GM19023 (cell line): ENCODE results near the gene B4GALT5.
"Not testable (repeated sequence)": the region's sequence is repeated elsewhere in the genome, so short reads cannot be mapped to it uniquely, and the experiment has no call there.

ENCODE experiments used
- ATAC-seq: cut with Tn5 transposase; IDR thresholded peaks from one replicate; pipeline ENCODE4 v1.9.1; 2021; ENCODE audit warnings: mild to moderate bottlenecking, moderate library complexity; ENCODE audit not compliant: unreplicated experiment

The B4GALT5 gene

DNA sequence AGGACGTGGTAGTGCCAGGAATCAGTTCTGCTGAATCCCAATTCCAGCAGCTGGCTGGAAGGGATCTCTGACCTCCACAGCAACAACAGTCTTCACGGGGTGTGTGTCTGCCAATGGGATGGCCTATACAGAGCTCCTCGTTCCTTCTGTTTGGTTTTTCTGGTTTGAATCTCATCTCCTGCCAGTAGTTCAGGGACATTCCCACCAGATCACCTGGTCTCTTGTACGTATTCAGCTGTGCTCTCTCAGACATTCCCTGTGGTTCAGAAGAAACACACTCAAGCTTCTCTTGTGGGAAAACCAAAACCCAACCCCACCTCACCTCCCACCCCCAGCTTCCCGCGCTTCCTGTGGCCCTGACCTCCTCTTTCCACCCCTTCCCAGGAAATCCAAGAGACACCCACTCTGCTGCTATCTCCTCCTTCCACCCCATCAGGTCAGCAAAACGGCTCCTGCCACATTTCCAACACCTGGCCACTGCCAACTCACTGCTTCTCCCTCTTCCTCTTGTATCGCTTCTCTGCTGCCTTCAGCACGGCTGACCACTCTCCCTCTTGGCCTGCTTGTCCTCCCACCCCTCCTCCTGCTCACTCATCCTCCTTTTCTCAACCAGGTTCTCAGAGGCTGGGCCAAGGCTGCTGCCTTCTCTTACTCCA, 82.5 kb downstream of the B4GALT5 start:
- peak; percentile 25 for ATAC-seq

DNA sequence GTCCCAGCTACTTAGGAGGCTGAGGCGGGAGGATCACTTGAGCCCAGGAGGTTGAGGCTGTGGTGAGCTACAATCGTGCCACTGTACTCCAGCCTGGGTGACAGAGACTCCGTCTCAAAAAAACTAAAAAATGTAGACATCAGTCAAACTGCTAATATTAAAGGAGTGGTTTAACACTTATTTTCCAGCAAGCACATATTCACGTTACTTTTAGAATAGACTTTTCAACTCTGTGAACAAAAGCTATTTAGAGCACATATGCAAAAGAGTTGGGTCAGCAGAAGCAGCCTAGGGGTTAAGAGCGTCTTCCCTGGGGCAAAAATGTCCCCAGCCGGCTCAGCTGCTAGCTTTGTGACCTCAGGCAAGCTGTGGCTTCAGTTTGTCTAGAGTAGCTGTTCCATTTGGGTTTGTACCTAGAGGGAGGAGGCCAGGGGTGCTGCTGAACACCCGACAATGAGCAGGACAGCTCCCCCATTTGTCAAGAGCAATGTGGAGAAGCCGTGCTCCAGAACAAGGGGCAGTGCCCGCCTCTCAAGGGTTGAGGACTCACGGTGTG, 83.2 kb downstream of the B4GALT5 start:
- ATAC-seq, result peak; percentile 77

DNA sequence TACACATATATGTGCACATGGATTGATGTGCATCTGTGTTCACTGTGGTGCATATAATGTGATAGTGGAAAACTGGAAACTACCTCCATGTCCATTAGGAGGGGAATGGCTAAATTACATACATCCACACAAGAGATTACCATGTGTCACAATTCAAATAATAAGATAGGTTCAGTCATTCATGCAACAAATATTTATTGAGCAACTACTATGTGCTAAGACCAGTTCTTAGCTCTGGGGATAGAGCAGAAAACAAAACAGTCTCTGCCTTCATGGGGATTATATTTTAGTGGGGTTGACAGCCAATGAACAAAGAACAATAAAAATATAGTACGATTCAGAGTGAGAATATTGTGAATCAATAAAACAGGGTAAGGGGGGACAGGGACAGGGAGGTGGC, 84.1 kb downstream of the B4GALT5 start:
- ATAC-seq, result no peak

DNA sequence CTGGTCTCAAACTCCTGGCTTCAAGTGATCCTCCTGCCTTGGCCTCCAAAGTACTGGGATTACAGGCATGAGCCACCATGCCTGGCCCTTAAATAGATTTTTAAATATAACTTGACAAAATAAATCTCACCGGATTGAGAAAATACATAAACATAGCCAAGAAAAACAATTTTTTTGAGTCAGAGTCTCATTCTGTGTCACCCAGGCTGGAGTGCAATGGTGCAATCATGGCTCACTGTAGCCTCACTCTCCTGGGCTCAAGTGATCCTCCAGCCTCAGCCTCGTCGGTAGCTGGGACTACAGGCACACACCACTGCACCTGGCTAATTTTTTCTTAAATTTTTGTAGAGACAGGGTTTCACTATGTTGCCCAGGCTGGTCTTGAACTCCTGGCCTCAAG, 85.4 kb downstream of the B4GALT5 start:
- not testable (repeated sequence) for ATAC-seq

DNA sequence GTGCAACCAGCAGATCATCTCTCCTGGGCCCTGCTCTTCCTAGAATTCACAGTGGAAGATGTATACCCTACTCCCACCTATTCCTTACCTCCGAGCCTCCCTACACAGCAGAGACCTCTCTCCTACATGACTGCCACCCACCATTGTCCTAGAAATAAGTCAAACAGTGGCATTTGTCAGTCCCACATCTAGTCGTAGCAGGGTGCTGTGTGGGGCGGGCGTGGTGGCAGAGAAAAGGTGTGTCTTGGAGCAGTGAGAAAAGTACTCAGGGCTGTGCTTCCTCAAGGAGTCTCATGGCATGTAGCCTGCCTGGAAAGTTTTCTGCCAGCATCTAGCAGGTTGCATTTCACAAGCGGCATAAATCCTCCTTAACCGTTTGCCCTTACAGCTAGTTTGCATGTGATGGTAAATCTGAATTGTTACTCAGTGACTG, 86.3 kb downstream of the B4GALT5 start:
- no peak for ATAC-seq

DNA sequence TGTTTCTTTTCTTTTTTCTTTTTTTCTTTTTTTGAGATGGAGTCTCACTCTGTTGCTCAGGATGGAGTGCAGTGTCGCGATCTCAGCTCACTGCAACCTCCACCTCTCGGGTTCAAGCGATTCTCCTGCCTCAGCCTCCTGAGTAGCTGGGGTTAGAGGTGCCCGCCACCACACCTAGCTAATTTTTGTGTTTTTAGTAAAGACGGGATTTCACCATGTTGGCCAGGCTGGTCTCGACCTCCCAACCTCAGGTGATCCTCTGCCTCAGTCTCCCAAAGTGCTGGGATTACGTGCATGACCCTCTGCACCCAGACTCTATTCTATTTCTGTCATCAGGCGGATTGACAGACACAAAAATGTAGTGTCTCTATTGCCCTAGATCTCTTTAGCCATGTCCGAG, 88.7 kb downstream of the B4GALT5 start:
- not testable (repeated sequence) for ATAC-seq

DNA sequence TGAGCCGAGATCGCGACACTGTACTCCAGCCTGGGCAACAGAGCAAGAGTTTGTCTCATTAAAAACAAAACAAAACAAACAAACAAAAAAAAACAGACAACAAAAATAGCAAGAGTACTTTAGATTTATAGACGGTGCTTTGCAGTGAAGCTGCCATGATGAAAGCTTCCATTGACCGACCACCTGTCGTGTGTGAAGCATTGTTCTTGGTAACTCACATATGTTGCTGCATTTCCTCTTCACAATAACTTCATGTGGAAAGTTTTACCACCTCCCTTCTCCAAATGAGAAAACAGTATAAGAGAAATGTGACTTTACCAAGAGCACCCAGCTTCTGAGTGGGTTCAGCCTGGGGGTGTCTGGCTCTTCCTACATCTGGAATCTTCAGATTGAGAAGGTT, 89.4 kb downstream of the B4GALT5 start:
- ATAC-seq, result no peak

DNA sequence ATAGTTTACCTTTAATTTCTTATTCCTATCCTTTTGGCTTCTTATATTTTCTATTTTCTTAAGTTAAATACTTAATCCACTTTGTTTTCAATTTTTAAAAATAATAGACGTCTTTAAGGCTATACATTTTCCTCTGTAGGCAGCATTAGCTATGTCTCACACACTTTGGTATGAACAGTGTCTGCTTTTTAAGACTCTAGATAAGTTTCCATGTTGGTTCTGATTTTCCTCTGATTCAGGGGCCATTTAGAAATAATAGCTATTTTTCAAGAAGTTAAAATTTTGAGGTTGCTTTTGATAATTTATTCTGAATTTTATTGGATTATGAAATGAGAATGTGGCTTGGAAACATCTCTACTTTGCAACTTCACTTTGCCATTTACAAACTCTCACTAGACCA, 91.4 kb downstream of the B4GALT5 start:
- ATAC-seq, result no peak

DNA sequence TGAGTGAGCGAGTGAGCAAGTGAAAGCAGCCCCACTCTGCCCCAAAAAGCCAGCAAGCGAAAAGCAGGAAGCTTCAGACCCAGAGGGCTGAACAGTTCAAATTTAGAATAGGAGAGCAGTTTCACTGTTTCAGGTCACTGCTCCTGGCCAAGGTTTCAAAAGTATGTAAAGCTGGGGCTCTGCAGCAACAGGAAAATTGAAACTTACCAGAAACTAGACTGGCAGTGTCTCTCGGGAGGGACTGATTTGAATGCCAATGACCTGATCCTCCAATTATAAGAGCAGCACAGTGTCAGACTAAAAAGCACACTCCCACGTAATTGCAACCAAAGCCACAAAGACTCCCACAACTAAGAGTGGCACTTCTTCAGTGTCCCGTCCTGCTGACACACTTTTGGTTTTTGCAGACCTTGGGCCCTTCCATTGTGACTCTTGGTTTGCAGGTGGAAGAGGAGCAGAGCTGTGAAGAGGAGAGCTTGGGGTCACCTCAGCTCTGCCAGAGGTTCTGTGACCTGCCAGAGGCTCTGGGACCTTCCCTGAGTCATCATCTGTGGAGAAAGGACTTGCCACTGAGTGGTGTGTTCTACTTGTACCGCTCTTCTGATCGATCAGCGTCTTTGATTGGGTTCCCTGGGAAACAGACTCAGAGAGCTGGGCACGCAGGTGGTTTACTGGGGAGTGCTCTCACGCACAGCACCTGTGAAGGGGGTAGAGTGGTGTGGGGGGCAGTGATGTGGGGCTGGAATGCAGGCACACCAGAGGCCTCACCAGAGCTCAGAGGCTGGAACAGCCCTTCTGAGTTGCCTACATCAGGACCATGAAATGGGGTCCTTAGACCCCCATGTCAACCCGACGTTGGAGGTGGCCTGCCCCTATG, 93.1 kb downstream of the B4GALT5 start:
- peak; percentile 69 for ATAC-seq

DNA sequence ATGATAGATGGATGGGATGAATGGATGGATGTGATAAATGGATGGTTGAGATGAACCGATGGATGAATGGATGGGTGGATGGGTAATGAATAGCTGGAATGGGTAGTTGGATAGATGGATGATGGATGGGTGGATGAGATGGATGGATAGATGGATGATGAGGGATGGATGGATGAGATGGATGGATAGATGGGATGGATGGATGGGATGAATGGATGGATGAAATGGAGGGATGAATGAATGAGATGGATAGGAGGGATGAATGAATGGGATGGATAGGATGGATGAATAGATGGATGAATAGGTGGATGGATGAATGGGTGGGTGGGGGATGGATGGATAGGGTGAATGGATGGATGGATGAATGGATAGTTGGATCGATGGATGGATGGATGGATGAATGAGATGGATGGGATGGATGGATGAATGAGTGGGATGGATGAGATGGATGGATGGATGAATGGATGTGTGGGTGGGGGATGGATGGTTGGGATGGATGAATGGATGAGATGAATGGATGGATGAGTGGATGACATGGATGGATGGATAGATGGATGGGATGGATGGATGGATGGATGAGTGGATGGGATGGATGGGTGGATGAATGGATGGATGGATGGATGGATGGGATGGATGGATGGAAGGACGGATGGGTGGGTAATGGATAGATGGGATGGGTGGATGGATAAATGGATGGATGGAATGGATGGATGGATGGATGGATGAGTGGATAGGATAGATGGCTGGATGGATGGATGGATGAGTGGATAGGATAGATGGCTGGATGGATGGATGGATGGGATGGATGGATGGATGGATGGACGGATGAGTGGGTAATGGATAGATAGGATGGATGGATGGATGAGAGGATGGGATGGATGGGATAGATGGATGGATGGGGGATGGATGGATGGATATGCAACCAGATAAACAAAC, 94.3 kb downstream of the B4GALT5 start:
- no peak for ATAC-seq

DNA sequence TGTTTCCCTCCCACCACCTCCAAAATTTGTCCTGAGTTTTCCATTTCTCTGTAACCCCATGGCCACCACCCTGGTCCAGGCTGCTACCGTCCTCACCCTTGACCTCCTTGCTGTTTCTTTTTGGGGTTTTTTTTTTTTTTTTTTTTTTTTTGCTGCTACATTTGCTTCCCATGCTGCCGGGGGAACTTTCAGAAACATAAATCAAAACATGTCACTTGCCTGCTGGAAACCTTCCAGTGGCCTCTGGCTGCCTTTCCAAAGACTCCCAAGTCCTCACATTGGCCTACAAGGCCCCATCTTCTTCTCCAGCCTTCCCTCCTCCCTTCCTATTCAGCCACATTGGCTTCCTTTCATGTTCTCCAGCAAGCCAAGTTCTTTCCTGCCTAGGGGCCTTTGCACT, 95.4 kb downstream of the B4GALT5 start:
- no peak for ATAC-seq

DNA sequence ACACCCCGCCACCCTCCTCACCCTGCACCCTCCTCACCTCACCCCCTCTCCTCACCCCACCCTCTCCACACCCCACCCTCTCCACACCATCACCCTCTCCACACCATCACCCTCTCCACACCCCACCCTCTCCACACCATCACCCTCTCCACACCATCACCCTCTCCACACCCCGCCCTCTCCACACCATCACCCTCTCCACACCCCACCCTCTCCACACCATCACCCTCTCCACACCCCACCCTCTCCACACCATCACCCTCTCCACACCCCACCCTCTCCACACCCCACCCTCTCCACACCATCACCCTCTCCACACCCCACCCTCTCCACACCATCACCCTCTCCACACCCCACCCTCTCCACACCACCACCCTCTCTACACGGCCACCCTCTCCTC, 96.3 kb downstream of the B4GALT5 start:
- not testable (repeated sequence) for ATAC-seq

DNA sequence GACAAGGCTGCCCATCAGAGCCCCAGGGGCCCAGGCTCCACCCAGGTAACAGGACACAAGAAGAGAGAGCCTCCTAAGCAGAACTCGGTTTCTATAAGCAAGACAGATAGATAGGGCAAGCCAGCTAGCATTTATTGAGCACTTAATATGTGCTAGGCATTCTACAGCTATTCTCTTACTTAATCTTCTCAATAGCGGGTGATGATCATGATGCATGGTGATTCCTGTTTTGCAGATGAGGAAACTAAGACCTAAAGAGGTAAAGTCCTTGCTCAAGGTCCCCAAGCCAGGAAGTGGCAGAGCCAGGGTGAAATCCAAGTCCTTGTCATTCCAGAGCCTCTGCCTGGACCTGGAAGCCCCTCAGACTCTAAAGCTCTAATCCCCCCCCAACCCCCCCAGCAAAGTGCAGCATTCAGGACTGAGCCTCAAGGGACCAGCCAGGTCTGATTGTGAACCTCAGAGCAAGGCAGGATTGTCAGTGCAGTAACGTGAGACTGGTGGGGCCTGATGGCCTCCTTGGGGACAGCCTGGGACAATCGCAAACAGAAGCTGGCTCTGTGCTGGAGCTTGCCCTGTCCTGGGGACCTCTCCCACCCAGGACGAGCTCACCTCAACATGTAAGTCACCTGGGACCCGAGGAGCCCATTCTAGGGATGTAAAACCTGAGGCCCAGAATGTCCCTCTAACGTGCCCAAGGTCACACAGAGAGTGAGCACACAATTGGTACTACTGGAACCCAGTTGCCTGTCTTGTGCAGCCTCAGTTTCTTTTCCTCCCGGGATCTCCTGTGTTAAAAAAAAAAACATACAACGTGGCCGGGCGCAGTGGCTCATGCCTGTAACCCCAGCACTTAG, 97.3 kb downstream of the B4GALT5 start:
- no peak for ATAC-seq

DNA sequence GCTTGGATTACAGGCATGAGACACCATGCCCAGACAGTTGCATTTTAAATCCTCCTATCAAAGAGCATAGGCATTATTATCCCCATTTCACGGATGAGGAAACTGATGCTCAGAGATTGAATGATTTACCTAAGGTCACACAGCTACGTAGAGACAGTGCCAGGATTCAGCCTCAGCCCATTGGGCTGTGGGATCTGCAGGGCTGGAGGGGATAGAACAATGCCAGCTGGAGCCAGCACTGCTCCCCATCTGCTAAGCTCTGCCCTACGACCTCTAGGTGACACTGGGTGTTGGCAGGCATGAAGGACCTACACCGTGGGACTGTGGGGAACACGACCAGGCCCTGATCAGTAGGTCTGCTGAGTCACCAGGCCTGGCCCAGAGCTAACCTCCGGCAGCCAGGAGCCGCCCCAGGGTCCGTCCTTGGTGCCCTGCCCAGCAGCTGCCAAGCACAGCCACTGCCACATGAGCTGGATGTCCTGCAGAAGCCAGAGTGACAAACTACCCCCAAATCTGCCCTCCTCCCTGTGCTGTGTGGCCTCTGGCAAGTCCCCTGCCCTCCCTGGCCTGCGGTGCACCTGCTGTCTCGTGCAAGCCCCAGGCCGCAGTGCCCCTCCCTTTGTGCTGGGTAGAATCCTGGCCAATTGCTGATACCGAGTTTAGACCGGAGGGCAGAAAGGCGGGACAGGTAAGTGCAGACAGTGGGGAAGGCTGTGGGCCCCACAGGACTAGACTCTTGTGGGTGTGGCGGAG, 98.1 kb downstream of the B4GALT5 start:
- no peak for ATAC-seq

DNA sequence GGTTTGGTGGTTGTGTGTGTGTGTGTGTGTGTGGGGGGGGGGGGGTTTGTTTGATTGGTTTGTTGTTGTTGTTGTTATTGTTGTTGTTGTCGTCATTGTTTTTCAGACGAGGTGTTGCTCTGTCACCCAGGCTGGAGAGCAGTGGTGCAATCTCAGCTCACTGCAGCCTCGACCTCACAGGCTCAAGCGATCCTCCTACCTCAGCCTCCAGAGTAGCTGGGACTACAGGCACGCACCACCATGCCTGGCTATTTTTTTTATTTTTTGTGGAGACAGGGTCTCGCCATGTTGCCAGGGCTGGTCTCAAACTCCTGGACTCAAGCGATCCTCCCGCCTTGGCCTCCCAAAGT, 98.7 kb downstream of the B4GALT5 start:
- ATAC-seq, result not testable (repeated sequence)

DNA sequence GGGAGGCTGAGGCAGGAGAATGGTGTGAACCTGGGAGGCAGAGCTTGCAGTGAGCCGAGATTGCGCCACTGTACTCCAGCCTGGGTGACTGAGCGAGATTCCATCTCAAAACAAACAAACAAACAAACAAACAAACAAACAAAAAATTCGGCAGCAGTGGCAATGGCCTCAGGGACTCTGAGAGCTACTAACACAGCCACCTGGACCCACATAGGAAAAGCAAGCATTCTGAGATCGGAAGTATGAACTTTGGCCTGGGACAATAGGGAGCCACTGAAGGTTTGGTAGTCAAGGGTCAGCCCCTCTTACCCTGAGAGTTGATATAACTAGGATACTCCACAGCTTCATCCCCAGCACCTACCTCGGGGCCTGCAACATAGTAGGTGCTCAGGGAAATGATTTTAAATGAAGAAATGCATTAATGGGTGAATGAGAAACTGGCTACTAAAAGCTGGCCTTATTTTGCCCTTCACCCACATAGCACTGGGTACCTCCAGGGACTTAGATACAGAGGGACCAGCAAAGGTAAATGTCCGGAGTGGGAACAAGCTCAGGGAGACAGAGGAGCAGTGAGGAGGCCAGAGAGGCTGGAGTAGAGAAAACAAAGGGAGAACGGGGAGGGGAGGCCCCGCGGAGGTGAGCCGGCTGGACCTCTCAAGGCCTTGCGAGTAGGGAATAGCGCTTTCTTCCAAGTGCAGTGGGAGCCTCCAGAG, 99.2 kb downstream of the B4GALT5 start:
- ATAC-seq, result no peak

DNA sequence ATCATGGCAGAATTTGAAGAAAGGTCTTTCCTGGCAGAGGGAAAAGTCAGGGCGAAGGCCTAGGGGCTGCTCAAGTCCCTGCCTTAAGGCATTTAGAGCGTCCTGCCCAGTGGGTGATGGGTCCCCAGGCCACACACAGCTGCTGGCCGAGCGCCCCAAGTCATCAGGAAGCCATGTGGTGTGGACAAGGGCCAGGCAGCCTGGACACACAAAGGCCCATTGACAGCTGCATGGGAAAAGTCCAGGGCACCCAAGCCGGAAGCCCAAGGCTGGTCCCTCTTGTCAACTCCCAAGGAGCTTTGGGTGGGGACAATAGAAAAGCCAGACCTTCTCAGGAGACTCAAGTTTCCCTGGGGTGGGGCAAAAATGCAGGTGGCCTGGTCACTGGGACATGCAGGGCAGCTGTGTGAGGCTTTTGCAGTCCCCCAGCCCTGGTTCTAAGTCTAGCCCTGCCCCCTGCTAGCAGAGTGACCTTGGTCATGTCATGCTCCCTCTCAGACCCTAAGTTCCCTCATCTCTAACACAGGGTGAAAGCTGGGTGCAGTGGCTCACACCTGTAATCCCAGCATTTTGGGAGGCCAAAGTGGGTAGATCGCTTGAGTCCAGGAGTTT, 101.4 kb downstream of the B4GALT5 start:
- ATAC-seq, result no peak

DNA sequence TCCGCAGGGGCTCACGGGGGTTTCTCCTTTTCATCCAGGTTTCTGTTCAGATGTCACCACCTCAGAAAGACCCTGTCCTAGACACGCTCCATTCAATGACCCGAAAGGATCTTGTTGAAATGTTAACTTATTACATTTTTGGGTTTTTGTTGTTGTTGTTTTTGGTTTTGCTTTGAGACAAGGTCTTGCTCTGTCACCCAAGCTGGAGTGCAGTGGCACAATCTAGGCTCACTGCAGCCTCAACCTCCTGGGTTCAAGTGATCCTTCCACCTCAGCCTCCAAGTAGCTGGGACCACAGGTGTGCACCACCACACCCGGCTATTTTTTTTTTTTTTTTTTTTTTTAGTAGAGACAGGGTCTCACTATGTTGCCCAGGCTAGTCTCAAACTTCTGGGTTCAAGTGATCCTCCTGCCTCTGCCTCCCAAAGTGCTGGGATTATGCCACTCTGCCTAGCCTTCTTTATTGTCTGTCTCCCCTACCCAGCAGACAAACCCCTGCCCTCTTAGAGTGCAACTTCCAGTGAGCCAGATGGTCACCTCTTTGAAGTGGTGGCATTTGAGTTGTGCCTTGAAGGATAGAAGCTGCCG, 102.0 kb downstream of the B4GALT5 start:
- not testable (repeated sequence) for ATAC-seq
